ENCODE data around the gene PHF14.

PHF14 gene

DNA sequence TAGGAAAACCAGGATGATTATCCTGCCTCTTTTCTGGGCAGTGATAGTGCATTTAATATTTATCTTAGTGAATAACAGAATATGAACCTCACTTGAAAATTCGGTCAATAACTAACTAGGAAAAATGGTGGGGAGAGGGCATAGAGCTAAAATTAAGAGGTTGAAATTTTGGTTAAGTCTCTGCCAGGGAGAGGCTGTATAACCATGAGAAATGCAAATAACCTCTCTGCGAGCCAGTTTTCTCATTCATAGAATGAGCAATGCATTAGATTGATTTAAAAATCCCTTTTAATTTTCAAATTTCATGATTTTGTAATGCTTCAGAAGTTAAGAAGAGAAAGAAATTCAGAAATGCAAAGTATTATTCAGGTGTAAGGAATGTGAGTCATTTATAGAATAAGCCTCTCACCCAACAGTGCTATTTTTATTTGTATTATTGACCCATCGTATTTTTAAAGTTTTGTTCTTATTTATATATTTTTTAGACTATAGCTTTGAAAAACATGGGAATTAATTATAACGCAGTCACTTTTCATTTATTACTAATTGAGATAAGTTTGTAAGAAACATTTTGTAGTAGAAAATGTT is 104.7 kb downstream of the PHF14 start:
- in situ Hi-C loops (cut with HindIII; ENCODE audit: low sequenced_read_pairs), result no loop called here
- TF ChIP-seq, protein P1, sequence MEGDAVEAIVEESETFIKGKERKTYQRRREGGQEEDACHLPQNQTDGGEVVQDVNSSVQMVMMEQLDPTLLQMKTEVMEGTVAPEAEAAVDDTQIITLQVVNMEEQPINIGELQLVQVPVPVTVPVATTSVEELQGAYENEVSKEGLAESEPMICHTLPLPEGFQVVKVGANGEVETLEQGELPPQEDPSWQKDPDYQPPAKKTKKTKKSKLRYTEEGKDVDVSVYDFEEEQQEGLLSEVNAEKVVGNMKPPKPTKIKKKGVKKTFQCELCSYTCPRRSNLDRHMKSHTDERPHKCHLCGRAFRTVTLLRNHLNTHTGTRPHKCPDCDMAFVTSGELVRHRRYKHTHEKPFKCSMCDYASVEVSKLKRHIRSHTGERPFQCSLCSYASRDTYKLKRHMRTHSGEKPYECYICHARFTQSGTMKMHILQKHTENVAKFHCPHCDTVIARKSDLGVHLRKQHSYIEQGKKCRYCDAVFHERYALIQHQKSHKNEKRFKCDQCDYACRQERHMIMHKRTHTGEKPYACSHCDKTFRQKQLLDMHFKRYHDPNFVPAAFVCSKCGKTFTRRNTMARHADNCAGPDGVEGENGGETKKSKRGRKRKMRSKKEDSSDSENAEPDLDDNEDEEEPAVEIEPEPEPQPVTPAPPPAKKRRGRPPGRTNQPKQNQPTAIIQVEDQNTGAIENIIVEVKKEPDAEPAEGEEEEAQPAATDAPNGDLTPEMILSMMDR (IDR thresholded peaks at IDR 0.05; ENCODE audit: low read depth, low read length), result no peak
- no peak overlapping the region for H3K4me3 ChIP-seq (ENCODE audit: low read depth, low read length)
- no peak for DNase-seq (ENCODE audit: low read depth, low spot score)

DNA sequence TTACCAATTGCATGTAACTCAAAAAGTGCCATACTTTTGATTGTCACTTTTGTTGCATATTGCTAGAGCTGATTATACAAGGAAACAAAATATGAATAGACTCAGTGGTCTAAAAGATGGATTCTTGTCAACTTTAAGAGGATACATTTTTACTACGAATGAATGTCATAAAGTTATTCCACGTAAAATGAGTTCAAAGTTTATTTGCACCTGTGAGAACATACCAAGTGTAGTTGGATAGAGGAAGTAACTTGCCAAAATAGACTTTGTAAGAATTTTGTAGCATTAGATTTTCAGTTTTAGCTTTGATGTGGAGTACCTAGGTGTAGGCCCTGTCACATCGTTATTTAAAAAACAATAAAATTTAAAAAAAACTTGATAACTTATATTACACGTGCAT is 106.2 kb downstream of the PHF14 start:
- no peak for DNase-seq (ENCODE audit: low read depth, low spot score)
- in situ Hi-C loops (cut with HindIII; ENCODE audit: low sequenced_read_pairs), result no loop called here
- no peak overlapping the region for H3K4me3 ChIP-seq (ENCODE audit: low read depth, low read length)
- TF ChIP-seq, protein P1 (IDR thresholded peaks at IDR 0.05; ENCODE audit: low read depth, low read length), result no peak

DNA sequence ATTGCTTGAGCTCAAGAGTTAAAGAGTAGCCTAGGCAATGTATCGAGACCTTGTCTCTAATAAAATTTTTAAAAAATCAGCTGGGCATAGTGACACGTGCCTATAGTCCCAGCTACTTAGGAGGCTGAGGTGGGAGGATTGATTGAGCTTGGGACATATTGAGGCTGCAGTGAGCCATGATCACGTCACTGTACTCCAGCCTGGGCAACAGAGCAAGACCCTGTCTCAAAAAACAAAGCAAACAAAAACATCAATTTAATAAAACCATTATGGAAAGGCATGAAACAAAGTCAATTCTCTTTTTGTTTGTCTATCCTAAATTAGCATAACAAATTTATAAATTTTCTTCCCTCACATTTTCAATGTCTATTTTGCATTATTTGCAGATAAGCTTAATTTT is 108.4 kb downstream of the PHF14 start:
- H3K4me3 ChIP-seq (ENCODE audit: low read depth, low read length), result no peak overlapping the region
- TF ChIP-seq, protein P1 (IDR thresholded peaks at IDR 0.05; ENCODE audit: low read depth, low read length), result no peak
- no peak for DNase-seq (ENCODE audit: low read depth, low spot score)
- in situ Hi-C loops (cut with HindIII; ENCODE audit: low sequenced_read_pairs), result no loop called here

DNA sequence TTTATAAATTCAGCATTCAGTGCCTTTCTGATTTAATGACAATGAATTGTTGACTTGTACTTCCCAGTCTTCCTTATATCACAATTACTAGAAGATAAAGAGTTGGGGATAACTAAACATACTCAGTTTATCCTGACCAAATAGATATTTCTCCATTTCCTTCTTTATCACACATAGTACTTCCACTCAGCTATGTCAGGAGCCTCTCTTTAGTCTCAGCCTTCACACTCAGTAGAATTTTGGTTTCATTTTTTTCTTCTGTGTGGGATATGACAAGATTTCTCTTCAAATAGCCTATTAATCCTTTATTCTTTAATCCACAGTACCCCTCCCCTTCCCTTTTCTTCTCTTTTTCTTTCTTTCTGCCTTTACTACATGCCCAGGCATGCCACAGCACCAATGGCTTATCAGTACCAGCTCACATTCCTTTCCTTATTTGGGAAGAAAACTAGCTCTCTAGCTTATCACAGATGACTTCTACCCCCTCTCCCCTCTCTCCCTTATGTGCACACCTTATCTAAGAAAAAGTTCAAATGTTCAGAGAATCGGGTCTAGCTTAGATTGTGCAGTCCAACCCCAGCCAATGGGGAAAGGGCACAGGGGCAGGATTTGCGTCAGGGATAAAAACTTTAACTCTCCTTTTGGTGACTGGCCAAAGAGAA is 109.0 kb downstream of the PHF14 start:
- TF ChIP-seq, protein P1 (IDR thresholded peaks at IDR 0.05; ENCODE audit: low read depth, low read length), result no peak
- in situ Hi-C loops (cut with HindIII; ENCODE audit: low sequenced_read_pairs), result no loop called here
- DNase-seq (ENCODE audit: low read depth, low spot score), result no peak
- H3K4me3 ChIP-seq (ENCODE audit: low read depth, low read length), result no peak overlapping the region

DNA sequence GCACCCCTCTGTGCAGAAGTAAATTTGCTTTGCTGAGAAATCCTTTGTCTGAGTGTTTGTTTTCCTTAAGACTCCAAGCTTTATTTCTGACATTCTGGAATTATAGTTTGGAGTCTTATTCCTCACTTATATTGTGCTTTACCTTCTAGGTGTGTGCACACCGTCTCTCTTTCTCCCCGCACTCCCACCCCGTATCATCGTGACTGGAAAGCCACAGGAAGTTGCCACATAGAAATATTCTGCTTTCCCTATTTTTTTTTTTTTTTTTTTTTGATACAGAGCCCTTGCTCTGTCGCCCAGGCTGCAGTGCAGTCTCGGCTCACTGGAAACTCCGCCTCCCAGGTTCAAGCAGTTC is 109.5 kb downstream of the PHF14 start:
- DNase-seq (ENCODE audit: low read depth, low spot score), result no peak
- no peak overlapping the region for H3K4me3 ChIP-seq (ENCODE audit: low read depth, low read length)
- in situ Hi-C loops (cut with HindIII; ENCODE audit: low sequenced_read_pairs), result no loop called here
- TF ChIP-seq, protein P1 (IDR thresholded peaks at IDR 0.05; ENCODE audit: low read depth, low read length), result no peak

DNA sequence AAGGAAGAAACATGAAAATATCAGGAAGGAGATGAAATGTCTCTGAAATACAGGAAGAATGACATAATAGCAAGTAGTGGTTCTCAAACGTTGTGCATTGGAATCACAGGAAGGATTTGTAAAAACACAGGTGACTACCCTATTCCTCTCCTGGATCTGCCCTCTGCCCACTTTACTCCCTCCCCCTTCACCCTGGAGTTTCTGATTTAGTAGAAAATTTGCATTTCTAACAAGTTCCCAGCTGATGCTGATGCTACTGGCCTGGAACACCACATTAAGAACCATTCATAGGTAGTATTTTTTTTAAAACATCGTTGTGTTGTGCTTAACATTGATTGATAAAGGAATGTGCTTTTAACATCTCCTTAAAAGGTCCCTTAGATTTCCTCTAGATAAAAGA is 130.9 kb downstream of the PHF14 start:
- in situ Hi-C loops (cut with HindIII; ENCODE audit: low sequenced_read_pairs), result no loop called here
- TF ChIP-seq, protein P1 (IDR thresholded peaks at IDR 0.05; ENCODE audit: low read depth, low read length), result no peak
- DNase-seq (ENCODE audit: low read depth, low spot score), result no peak
- no peak overlapping the region for H3K4me3 ChIP-seq (ENCODE audit: low read depth, low read length)
